ENCODE data around the gene LCP1.

Gene LCP1

GRCh38 chr13:46152627-46153328, 29.2 kb downstream of the LCP1 start:
- Histone ChIP-seq H3K79me2 (ENCODE audit: control insufficient read depth, low read length) (peaks cover 17% of the 10 kb centered on the region), H3K9me3 (ENCODE audit: control insufficient read depth, insufficient read depth, low read length) (no peaks in the 10 kb centered on the region), H3K4me1 (ENCODE audit: control insufficient read depth, low read length) (no peaks in the 10 kb centered on the region), H3K9me2 (replicated peaks; ENCODE audit: control insufficient read depth, low read length) (no peaks in the 10 kb centered on the region), H3F3A (ENCODE audit: control insufficient read depth, insufficient read depth) (0 out of 2 replicates have a peak, but pooled peaks cover 5% of the 10 kb centered on the region), H3K27ac (ENCODE audit: low read depth, low read length) (no peak overlapping the region), H3K4me3 (ENCODE audit: low read length) (no peak overlapping the region), H4K20me1 (ENCODE audit: control insufficient read depth, insufficient read depth, low read depth, low read length) (peaks cover 5% of the 10 kb centered on the region; the same call in 1 of the 2 replicates), H3K36me3 (ENCODE audit: control insufficient read depth, low read length) (peaks cover 96% of the 10 kb centered on the region), H3K4me2 (ENCODE audit: low read length) (no peak overlapping the region), H3K27me3 (ENCODE audit: control insufficient read depth, low read length) (no peaks in the 10 kb centered on the region)
- TF ChIP-seq EZH2phosphoT487 (IDR thresholded peaks at IDR 0.05; ENCODE audit: borderline replicate concordance, low read length) (no peak), CTCF (IDR thresholded peaks at IDR 0.05; ENCODE audit: low read depth, low read length, poor library complexity, severe bottlenecking) (no peak)

- Histone ChIP-seq H3K27ac (ENCODE audit: low read depth, low read length) (no peak overlapping the region), H3K4me3 (ENCODE audit: low read length) (no peak overlapping the region), H3K4me1 (ENCODE audit: control insufficient read depth, low read length) (no peaks in the 10 kb centered on the region), H3K4me2 (ENCODE audit: low read length) (no peak overlapping the region), H4K20me1 (ENCODE audit: control insufficient read depth, insufficient read depth, low read depth, low read length) (peaks cover 7% of the 10 kb centered on the region), H3K9me2 (replicated peaks; ENCODE audit: control insufficient read depth, low read length) (no peaks in the 10 kb centered on the region), H3F3A (ENCODE audit: control insufficient read depth, insufficient read depth) (peaks cover 7% of the 10 kb centered on the region; the same call in 1 of the 2 replicates), H3K9me3 (ENCODE audit: control insufficient read depth, insufficient read depth, low read length) (no peaks in the 10 kb centered on the region), H3K27me3 (ENCODE audit: control insufficient read depth, low read length) (no peaks in the 10 kb centered on the region), H3K36me3 (ENCODE audit: control insufficient read depth, low read length) (peaks cover 96% of the 10 kb centered on the region), H3K79me2 (ENCODE audit: control insufficient read depth, low read length) (peaks cover 12% of the 10 kb centered on the region)
- TF ChIP-seq EZH2phosphoT487 (IDR thresholded peaks at IDR 0.05; ENCODE audit: borderline replicate concordance, low read length) = no peak
Observed at GRCh38 chr13:46150134-46150693, 31.8 kb downstream of the LCP1 start.

GRCh38 chr13:46149272-46150133, 32.5 kb downstream of the LCP1 start:
- Histone ChIP-seq H3K9me2 (replicated peaks; ENCODE audit: control insufficient read depth, low read length) (no peaks in the 10 kb centered on the region), H3K27ac (ENCODE audit: low read depth, low read length) (no peak overlapping the region), H3F3A (ENCODE audit: control insufficient read depth, insufficient read depth) (peaks cover 7% of the 10 kb centered on the region; the same call in 1 of the 2 replicates), H3K36me3 (ENCODE audit: control insufficient read depth, low read length) (peaks cover 96% of the 10 kb centered on the region), H3K79me2 (ENCODE audit: control insufficient read depth, low read length) (peaks cover 12% of the 10 kb centered on the region), H3K4me2 (ENCODE audit: low read length) (no peak overlapping the region), H3K4me1 (ENCODE audit: control insufficient read depth, low read length) (no peaks in the 10 kb centered on the region), H3K27me3 (ENCODE audit: control insufficient read depth, low read length) (no peaks in the 10 kb centered on the region), H3K9me3 (ENCODE audit: control insufficient read depth, insufficient read depth, low read length) (no peaks in the 10 kb centered on the region), H4K20me1 (ENCODE audit: control insufficient read depth, insufficient read depth, low read depth, low read length) (peaks cover 8% of the 10 kb centered on the region), H3K4me3 (ENCODE audit: low read length) (no peak overlapping the region)
- no peak for TF ChIP-seq CTCF (IDR thresholded peaks at IDR 0.05; ENCODE audit: low read depth, low read length, poor library complexity, severe bottlenecking)
- TF ChIP-seq EZH2phosphoT487 (IDR thresholded peaks at IDR 0.05; ENCODE audit: borderline replicate concordance, low read length) = no peak

Data from DOHH2 (cell line).